D341Med (cell line): ENCODE data around the gene C4orf54.

Experiments used
- DNase-seq: peaks from one replicate; pipeline ENCODE4 v3.0.0; 2012; ENCODE audit warnings: low spot score

C4orf54 gene

GRCh38 chr4:99651811-99652485 is 5.7 kb downstream of the C4orf54 start:
- no peak for DNase-seq

GRCh38 chr4:99651016-99651769 is 6.4 kb downstream of the C4orf54 start:
- no peak for DNase-seq

GRCh38 chr4:99649778-99650177 is 7.8 kb downstream of the C4orf54 start:
- DNase-seq = no peak

- DNase-seq = no peak
Observed at GRCh38 chr4:99649208-99649607, 8.4 kb downstream of the C4orf54 start.

GRCh38 chr4:99648321-99648720 is 9.3 kb downstream of the C4orf54 start:
- peak; percentile 27 for DNase-seq

- DNase-seq = no peak
Observed at GRCh38 chr4:99647071-99647470, 10.6 kb downstream of the C4orf54 start.

- no peak for DNase-seq
Observed at GRCh38 chr4:99645638-99646037, 12.0 kb downstream of the C4orf54 start.

GRCh38 chr4:99645036-99645435 is 12.6 kb downstream of the C4orf54 start:
- DNase-seq = no peak

GRCh38 chr4:99644453-99644852 is 13.2 kb downstream of the C4orf54 start:
- no peak for DNase-seq

GRCh38 chr4:99642725-99643489 is 14.7 kb downstream of the C4orf54 start:
- no peak for DNase-seq

- DNase-seq = no peak
Observed at GRCh38 chr4:99640676-99641075, 17.0 kb downstream of the C4orf54 start.

GRCh38 chr4:99637174-99637573 is 20.5 kb downstream of the C4orf54 start:
- no peak for DNase-seq

- no peak for DNase-seq
Observed at GRCh38 chr4:99636422-99636821, 21.2 kb downstream of the C4orf54 start.

GRCh38 chr4:99635601-99636000 is 22.0 kb downstream of the C4orf54 start:
- DNase-seq = no peak

- DNase-seq = no peak
Observed at GRCh38 chr4:99634742-99635360, 22.8 kb downstream of the C4orf54 start.

GRCh38 chr4:99633772-99634171 is 23.9 kb downstream of the C4orf54 start:
- no peak for DNase-seq

GRCh38 chr4:99630857-99631360 is 26.7 kb downstream of the C4orf54 start:
- DNase-seq = no peak

- no peak for DNase-seq
Observed at GRCh38 chr4:99629962-99630554, 27.6 kb downstream of the C4orf54 start.

- no peak for DNase-seq
Observed at GRCh38 chr4:99628040-99628439, 29.6 kb downstream of the C4orf54 start.

GRCh38 chr4:99625369-99625768 is 32.3 kb downstream of the C4orf54 start:
- DNase-seq = no peak

GRCh38 chr4:99624141-99624719 is 33.4 kb downstream of the C4orf54 start:
- DNase-seq = no peak
